Esophagus squamous epithelium (tissue), 4 donors: ENCODE measurements around the gene SGMS2.

Experiments
- CTCF ChIP-seq, 6 experiments: fragments of 450-650 bp in 4 of 6; fragments of 200-600 bp in 2 of 6; sonication (generic) in 2 of 6; IDR thresholded peaks; one replicate each; pipeline ENCODE4 v1.5.1; 2016 to 2019; ENCODE audit warnings: antibody characterized with exemption in 6 of 6, mild to moderate bottlenecking in 4 of 6, moderate library complexity in 4 of 6
- POLR2A ChIP-seq, 4 donors: fragments of 450-650 bp; IDR thresholded peaks; one replicate each; pipeline ENCODE4 v1.6.1; 2017; ENCODE audit warnings: antibody characterized with exemption in 4 of 4, mild to moderate bottlenecking in 4 of 4, moderate library complexity in 3 of 4

DNA sequence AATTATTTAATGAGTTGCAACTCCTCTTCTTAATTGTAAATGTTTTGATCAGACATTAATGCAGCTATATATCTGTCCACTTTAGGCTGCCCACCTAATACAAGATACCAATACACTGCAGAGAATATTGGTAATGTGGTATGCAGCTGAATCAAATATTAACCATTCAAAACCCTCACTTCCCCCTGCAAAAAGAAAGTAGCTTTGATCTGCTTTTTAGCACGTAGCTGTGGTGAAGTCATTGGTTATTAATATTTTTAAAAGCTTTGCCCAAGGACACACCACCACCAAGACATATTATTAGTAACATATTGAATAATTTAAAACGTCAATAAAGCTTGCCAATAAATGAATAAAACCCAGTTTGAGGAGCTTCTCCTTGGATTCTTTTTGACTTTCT, 78.0 kb downstream of the SGMS2 start:
- TF ChIP-seq CTCF (IDR thresholded peaks at IDR 0.05) (no peak), POLR2A (IDR thresholded peaks at IDR 0.05) (no peak)
